Fibroblast of lung (primary cell): Measurements from ENCODE around the gene DCAF11. TPM values are rescaled to one million over a fixed set of nuclear protein-coding genes. Genes with fewer than 3 reads are reported as not detected.
A peak's percentile ranks its signal among the peaks of the same experiment; 100 is the strongest.

Experiments used
- DNase-seq, 2 donors: peaks; one replicate each; pipeline versions ENCODE4 v3.0.0 to v3.0.0-alpha.2; 2010; ENCODE audit warnings: low read depth in 2 of 2
- H2AFZ ChIP-seq: 2 replicates; pipeline ENCODE4 v1.5.1; 2012; ENCODE audit warnings: low read length, control low read depth, inconsistent platforms
- H3K27ac ChIP-seq: 2 replicates; pipeline ENCODE4 v1.5.1; 2011; ENCODE audit warnings: low read length, control low read depth; ENCODE audit not compliant: insufficient read depth
- H3K27me3 ChIP-seq: 2 replicates; pipeline ENCODE4 v1.5.1; 2011; ENCODE audit warnings: mild to moderate bottlenecking, low read length; ENCODE audit not compliant: control insufficient read depth, insufficient read depth
- H3K36me3 ChIP-seq: 2 replicates; pipeline ENCODE4 v1.5.1; 2011; ENCODE audit warnings: low read length; ENCODE audit not compliant: control insufficient read depth, insufficient read depth
- H3K4me1 ChIP-seq: 2 replicates; pipeline ENCODE4 v1.5.1; 2011; ENCODE audit warnings: low read length; ENCODE audit not compliant: control insufficient read depth, insufficient read depth; ENCODE audit errors: extremely low read depth
- H3K4me2 ChIP-seq: 2 replicates; pipeline ENCODE4 v1.5.1; 2011; ENCODE audit warnings: low read length, control low read depth; ENCODE audit not compliant: insufficient read depth; ENCODE audit errors: extremely low read depth
- H3K4me3 ChIP-seq, 4 experiments: fragments of 200-600 bp in 1 of 4; sonication (generic) in 1 of 4; replicated peaks in 1 of 4; 2 replicates each; pipeline ENCODE4 v1.5.1; 2011 to 2016; ENCODE audit warnings: low read length in 4 of 4, low read depth in 3 of 4, mild to moderate bottlenecking in 3 of 4, control low read depth in 2 of 4, inconsistent platforms in 1 of 4, mixed read lengths in 1 of 4; ENCODE audit not compliant: insufficient read depth in 1 of 4; ENCODE audit errors: control extremely low read depth in 1 of 4
- H3K79me2 ChIP-seq: 2 replicates; pipeline ENCODE4 v1.5.1; 2012; ENCODE audit warnings: mild to moderate bottlenecking, low read length, inconsistent platforms; ENCODE audit not compliant: control insufficient read depth, insufficient read depth
- H3K9ac ChIP-seq: 2 replicates; pipeline ENCODE4 v1.5.1; 2011; ENCODE audit warnings: mild to moderate bottlenecking, low read length, control low read depth; ENCODE audit not compliant: insufficient read depth
- H3K9me3 ChIP-seq: 2 replicates; pipeline ENCODE4 v1.5.1; 2012; ENCODE audit warnings: low read depth, low read length; ENCODE audit not compliant: control insufficient read depth, insufficient read depth
- H4K20me1 ChIP-seq: 2 replicates; pipeline ENCODE4 v1.5.1; 2011; ENCODE audit warnings: low read length; ENCODE audit not compliant: control insufficient read depth, insufficient read depth; ENCODE audit errors: extremely low read depth
- CTCF ChIP-seq, 2 donors: IDR thresholded peaks in 1 of 2; conservative IDR thresholded peaks in 1 of 2; 1 replicate in 1 of 2; 2 replicates in 1 of 2; pipeline ENCODE4 v1.5.1; 2011 to 2012; ENCODE audit warnings: low read length in 2 of 2, control low read depth in 1 of 2, inconsistent platforms in 1 of 2, low read depth in 1 of 2, mild to moderate bottlenecking in 1 of 2
- EZH2 ChIP-seq: IDR thresholded peaks from 2 replicates; pipeline ENCODE4 v1.5.1; 2012; ENCODE audit warnings: low read length, control low read depth, mild to moderate bottlenecking; ENCODE audit errors: missing control alignments
- polyA plus RNA-seq, 2 donors: library from polyadenylated mRNA; depleted of rRNA in 1 of 2; stranded (reverse) in 1 of 2; unstranded in 1 of 2; fragments of >200 nt; gene quantifications; 2 replicates each; pipeline ENCODE4 v1.2.1, GENCODE V29; 2011 to 2012; ENCODE audit warnings: missing spikeins in 1 of 2
- total RNA-seq: library from RNA; depleted of rRNA; stranded (reverse); fragments of >200 nt; gene quantifications from 2 replicates; pipeline ENCODE4 v1.2.1, GENCODE V29; 2014

The DCAF11 gene
- total and polyA plus RNA-seq, 2 donors (not counting 1 experiment from before 2014, with no cell fraction given), result 18.4 to 68.0 TPM

DNA sequence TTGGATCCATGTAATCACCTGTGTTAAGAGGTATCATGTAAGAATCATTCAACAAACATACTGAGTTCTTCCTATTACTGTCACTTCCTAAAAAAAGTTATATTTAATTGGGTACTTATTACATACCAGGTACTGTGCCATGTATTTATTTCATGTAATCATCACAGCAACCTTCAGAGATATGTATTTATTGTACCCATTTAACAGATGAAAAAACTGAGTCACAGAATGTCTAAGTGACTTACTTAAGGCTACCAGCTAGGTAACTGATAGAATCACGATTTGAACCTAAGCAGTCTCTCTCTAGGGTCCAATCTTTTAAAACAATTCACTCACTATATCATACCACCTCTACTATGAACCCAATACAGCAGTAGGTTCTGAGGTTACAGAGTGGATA lies 29.9 kb downstream of the DCAF11 start:
- Histone ChIP-seq H2AFZ (no peak overlapping the region), H3K4me2 (no peak overlapping the region), H3K4me3 (no peak overlapping the region), H3K9me3 (no peaks in the 10 kb centered on the region), H3K36me3 (peaks cover 4% of the 10 kb centered on the region), H3K27ac (no peak overlapping the region), H4K20me1 (no peaks in the 10 kb centered on the region), H3K79me2 (peaks cover 43% of the 10 kb centered on the region), H3K9ac (no peak overlapping the region), H3K27me3 (no peaks in the 10 kb centered on the region), H3K4me1 (peaks cover 10% of the 10 kb centered on the region)
- TF ChIP-seq EZH2, result no peak
- TF ChIP-seq CTCF (conservative IDR thresholded peaks at IDR 0.05 in 1 of 2, IDR thresholded peaks at IDR 0.05 in 1 of 2; ENCODE audit: low read depth in 1 of 2, low read length in 2 of 2), result no peak
- no peak for DNase-seq

DNA sequence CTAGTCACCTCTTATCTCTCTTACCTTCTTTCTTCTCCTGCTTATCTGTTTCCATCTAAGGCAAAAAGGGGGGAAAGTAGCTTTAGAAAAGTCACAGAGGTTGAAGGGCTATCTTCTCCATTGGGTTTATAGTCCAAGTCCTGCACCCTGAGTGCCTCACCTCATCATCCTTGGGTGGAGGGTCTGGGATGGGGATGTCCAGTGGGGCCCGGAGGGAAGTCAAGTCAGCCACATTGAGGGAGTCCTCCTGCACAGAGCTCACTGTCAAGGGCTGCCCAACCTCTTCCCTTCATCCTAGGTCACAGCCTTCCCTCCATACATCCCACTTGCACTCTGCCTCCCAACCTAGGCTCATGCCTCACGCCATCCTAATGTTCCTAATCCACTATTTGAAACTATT lies 30.6 kb downstream of the DCAF11 start:
- Histone ChIP-seq H2AFZ (no peak overlapping the region), H3K27me3 (no peaks in the 10 kb centered on the region), H3K79me2 (peaks cover 37% of the 10 kb centered on the region), H3K27ac (no peak overlapping the region), H3K4me1 (peaks cover 10% of the 10 kb centered on the region), H3K36me3 (peaks cover 8% of the 10 kb centered on the region), H3K9me3 (no peaks in the 10 kb centered on the region), H4K20me1 (no peaks in the 10 kb centered on the region), H3K4me3 (peak overlapping the region; percentile 87 to 98 (median 94)), H3K9ac (no peak overlapping the region), H3K4me2 (peak overlapping the region; percentile 81)
- DNase-seq, result no peak
- TF ChIP-seq CTCF (conservative IDR thresholded peaks at IDR 0.05 in 1 of 2, IDR thresholded peaks at IDR 0.05 in 1 of 2; ENCODE audit: low read depth in 1 of 2, low read length in 2 of 2), result no peak
- no peak for TF ChIP-seq EZH2

DNA sequence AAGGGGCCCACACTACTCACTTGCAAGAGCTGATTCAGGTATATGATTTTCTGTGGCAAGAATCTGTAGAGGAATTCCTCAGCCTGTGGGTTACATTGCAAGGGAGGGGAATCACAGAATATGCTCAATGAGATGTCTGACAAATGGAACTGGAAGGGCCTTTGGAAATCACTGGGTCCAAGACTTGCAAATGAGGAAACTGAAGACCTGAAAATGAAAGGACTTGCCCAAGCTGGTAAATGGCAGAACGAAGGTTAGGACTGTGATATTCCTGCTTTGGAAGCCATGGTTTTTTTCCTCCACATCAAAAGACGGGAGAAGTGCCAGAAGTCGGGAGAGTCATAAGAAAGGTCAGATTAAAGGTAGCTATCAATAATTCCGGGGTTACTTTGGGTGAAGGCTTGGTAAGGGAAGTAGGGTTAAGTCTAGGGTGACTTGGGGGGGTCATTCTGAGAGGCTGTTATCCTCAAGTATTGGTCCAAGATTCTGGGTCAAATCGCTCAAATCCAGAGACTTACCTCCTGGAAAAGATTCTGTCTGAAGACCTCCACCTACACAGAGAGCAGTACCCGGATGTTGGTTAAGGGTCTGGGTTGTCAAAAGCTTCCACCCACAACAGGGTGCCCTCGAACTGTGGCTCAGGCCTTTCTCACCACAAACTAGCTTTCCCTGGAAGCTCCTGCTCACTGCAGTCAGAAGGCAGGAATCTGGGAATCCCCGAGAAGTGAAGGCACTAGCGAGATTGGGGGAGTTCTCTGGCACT lies 31.3 kb downstream of the DCAF11 start:
- Histone ChIP-seq H4K20me1 (no peaks in the 10 kb centered on the region), H3K4me2 (peak overlapping the region; percentile 81), H3K36me3 (peaks cover 12% of the 10 kb centered on the region), H3K79me2 (peaks cover 35% of the 10 kb centered on the region), H3K4me1 (peaks cover 10% of the 10 kb centered on the region), H3K4me3 (peak overlapping the region; percentile 87 to 98 (median 94)), H2AFZ (peak overlapping the region; percentile 75), H3K27me3 (no peaks in the 10 kb centered on the region), H3K9me3 (no peaks in the 10 kb centered on the region), H3K27ac (peak overlapping the region; percentile 79), H3K9ac (peak overlapping the region; percentile 69)
- DNase-seq, result peak in 1 of 2 donors; percentile 75
- TF ChIP-seq EZH2 (no peak), CTCF (conservative IDR thresholded peaks at IDR 0.05 in 1 of 2, IDR thresholded peaks at IDR 0.05 in 1 of 2; ENCODE audit: low read depth in 1 of 2, low read length in 2 of 2) (no peak)
